Lower leg skin (tissue), 3 donors: ENCODE data around the gene SLC34A1.

ENCODE experiments used
- CTCF ChIP-seq, 3 donors: fragments of 450-650 bp; IDR thresholded peaks; one replicate each; pipeline ENCODE4 v1.5.1; 2016; ENCODE audit warnings: antibody characterized with exemption in 3 of 3, mild to moderate bottlenecking in 3 of 3, moderate library complexity in 2 of 3
- POLR2A ChIP-seq, 2 donors: fragments of 450-650 bp; IDR thresholded peaks; one replicate each; pipeline ENCODE4 v1.6.1; 2016 to 2017; ENCODE audit warnings: antibody characterized with exemption in 2 of 2, mild to moderate bottlenecking in 1 of 2, moderate library complexity in 1 of 2

DNA sequence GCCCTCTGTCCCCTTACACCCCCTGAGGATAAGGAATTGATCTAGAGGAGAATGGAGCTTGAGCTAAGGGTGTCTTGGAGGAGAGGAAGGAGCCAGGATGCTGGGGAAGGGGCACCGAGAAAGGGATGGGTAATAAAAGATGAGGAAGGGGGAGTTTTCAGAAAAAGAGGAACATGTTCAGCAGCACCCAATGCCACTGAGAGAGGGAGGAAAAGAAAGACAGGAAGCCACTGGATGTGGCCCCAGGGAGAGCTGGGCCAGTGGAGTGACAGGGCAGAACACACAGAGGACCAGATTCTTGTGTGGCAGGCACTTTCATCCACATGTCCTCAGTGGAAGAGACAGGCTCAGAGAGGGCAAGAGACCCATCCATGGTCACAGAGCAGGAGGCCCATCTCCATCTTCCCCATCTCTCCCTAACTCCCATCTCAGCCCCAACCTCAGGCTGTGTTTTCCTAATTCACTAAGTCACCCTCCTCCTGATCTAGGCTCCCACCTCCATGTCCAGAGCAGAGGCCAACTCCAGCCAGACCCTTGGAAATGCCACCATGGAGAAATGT lies 9.1 kb downstream of the SLC34A1 start:
- TF ChIP-seq CTCF (IDR thresholded peaks at IDR 0.05) (no peak), POLR2A (IDR thresholded peaks at IDR 0.05) (no peak)
